NCI-H774 (cell line): Measurements from ENCODE around the gene SNX7.

Source experiments
- DNase-seq: peaks from one replicate; lab custom pipeline; 2025; lab: John Stamatoyannopoulos, UW

The SNX7 gene, protein sequence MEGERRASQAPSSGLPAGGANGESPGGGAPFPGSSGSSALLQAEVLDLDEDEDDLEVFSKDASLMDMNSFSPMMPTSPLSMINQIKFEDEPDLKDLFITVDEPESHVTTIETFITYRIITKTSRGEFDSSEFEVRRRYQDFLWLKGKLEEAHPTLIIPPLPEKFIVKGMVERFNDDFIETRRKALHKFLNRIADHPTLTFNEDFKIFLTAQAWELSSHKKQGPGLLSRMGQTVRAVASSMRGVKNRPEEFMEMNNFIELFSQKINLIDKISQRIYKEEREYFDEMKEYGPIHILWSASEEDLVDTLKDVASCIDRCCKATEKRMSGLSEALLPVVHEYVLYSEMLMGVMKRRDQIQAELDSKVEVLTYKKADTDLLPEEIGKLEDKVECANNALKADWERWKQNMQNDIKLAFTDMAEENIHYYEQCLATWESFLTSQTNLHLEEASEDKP

GRCh38 chr1:98661544-98662355 lies at the start of gene SNX7:
TSS of gene SNX7 (plus strand) at chr1:98661721. CDS start at chr1:98661732, 11 bp downstream.
- DNase-seq = peak; percentile 71

DNA sequence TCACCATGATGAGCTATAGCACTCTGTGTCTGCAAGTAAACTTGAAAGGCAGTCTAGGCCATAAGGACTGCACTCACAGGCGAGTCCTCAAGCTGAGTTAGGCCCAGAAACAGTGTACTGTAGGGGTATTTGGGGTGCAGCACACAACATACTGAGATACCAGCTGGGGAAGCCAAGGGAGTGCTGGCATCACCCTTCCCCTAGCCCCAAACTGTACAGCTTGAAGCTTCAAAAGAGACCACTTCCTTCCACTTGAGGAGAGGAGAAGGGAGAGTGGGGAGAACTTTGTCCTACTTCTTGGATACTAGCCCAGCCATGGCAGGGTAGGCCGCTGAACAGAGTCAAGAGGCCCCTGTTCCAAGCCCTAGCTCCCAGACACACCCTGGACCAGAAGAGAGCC lies 24.2 kb upstream of the SNX7 start:
- DNase-seq = no peak

- DNase-seq = no peak
Observed at GRCh38 chr1:98638185-98638584, 23.3 kb upstream of the SNX7 start.

DNA sequence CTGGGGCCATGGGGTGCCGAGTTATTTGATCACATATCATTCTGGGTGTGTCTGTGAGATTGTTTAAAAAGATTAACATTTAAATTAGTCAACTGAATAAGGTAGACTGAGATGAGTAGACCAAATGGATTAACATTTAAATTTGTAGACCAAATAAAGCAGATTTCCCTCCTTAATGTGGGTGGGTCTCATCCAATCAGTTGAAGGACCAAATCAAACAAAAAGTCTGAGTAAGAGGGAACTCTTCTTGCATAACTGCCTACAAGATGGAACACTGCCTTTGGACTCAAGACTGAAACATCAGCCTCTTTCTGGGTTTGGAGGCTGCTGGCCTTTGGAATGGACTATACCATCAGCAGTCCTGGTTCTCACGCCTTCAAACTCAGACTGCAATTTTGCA lies 17.0 kb upstream of the SNX7 start:
- no peak for DNase-seq

DNA sequence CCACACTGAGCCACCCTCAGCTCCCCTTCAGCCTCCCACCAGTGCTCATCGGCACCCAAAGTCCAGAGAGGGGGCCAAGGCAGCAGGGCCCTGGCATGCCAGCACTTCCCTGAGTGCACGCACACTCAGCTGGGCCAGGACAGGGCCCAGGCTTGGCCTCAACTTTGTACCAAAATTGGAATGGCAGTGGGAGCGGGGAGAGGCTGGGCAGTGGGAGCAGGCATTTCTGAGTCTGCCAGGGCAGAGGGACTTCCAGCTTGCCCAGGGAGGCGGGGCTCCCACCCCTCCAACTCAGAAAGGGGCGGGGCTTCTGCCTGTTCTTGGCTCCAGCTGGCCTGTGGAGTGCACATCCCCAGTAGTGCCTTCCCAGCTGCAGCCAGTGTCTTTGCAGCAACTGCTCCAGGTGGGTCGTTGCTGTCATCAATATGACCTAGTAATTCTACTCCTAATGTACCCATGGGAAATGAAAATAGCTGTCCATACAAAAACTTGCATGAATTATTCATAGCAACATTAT lies 10.3 kb upstream of the SNX7 start:
- no peak for DNase-seq

DNA sequence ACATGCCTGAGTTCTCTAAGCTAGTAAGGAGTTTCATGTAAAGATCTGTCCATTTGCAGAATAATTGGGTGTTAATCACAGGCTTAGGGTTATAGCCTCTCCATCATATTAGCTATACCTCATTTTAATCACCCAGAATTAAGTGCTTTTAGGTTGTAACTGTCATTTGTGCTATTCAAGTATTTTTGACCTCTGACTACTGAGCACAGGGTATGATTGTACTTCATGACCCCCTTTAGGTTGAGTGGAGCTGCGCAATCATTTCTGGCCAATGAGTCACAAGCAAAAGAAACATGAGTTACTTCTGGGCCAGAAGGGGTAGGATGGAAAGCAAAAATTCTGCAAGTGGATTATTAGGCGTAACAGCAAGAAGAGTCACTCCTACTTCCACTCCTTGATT lies 8.4 kb upstream of the SNX7 start:
- no peak for DNase-seq

DNA sequence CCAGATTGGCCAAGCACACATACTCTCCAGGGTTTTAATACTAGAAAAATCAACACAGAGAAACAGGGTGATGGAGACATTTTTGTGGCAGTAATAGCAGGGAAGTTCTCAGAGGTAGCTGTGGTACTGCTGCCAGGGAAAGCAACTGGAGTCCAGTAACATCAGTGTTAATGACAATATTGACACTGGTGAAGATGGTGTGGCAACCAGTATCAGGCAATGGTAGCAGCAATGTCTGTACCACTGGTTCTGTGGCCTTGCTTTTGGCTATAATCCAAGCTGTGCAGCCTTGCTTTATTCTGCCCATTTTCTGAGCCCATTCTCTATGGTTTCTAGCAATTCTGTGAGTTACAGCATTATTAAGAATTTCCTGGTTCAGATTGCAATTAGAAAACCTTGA lies 1.6 kb upstream of the SNX7 start:
- DNase-seq = no peak

GRCh38 chr1:98660940-98661543 lies 479 bp upstream of the SNX7 start:
- DNase-seq = no peak

DNA sequence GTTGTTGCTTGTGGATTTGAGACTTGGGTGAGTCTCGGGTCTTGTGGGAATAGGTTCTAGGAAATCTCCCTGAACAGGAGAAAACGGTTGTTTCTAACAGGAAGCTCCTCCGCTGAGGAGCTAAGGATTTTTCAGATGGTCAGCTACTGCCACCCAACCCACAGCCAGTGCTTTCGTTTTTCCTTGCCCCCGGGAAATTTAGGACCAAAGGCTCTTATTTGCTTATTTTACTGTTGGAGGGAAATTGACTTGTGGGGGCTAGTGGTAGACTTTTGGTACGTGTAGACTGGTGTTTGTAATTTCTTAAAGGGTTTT lies 792 bp downstream of the SNX7 start:
- no peak for DNase-seq

DNA sequence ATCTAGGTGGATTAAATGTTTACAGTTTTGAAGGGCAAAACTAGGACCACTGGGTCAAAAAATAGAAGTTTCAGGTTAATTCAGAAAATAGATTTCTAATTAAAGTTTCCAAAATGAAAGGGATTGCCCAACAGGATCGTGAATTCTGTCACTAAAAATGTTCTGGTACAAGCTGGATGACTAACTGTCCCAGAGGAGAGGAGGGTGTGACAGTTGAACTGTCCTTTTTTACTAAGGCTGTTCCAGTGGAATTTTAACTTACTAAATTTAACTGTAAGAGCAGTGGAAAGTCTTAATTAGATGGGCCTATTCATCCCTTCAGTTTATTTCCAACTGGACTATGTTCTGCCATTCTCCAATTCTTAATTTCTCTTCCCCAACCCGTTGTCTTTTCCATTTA lies 7.2 kb downstream of the SNX7 start:
- DNase-seq = no peak

GRCh38 chr1:98669355-98670296 lies 8.1 kb downstream of the SNX7 start:
- DNase-seq = no peak

GRCh38 chr1:98672189-98672588 lies 10.7 kb downstream of the SNX7 start:
- no peak for DNase-seq

- no peak for DNase-seq
Observed at GRCh38 chr1:98674075-98674781, 12.7 kb downstream of the SNX7 start.

GRCh38 chr1:98675282-98675681 lies 13.8 kb downstream of the SNX7 start:
- no peak for DNase-seq

DNA sequence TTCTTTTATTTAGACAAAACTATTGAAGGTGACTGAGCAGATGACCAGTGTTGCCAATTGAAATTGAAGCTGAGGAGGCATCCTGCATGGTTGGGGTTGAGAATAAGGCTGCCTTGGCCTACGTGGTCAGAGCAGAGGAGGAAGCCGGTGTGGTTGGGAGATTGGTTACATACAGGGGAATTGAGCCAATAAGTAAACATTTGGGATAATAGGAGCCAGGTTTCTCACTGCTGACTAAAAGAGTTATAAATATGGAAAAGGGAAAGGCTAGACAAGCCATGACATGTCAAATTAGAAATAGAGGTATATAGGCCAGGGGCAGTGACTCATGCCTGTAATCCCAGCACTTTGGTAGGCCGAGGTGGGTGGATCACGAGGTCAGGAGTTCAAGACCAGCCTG lies 15.8 kb downstream of the SNX7 start:
- no peak for DNase-seq

GRCh38 chr1:98681812-98682211 lies 20.3 kb downstream of the SNX7 start:
- DNase-seq = no peak

DNA sequence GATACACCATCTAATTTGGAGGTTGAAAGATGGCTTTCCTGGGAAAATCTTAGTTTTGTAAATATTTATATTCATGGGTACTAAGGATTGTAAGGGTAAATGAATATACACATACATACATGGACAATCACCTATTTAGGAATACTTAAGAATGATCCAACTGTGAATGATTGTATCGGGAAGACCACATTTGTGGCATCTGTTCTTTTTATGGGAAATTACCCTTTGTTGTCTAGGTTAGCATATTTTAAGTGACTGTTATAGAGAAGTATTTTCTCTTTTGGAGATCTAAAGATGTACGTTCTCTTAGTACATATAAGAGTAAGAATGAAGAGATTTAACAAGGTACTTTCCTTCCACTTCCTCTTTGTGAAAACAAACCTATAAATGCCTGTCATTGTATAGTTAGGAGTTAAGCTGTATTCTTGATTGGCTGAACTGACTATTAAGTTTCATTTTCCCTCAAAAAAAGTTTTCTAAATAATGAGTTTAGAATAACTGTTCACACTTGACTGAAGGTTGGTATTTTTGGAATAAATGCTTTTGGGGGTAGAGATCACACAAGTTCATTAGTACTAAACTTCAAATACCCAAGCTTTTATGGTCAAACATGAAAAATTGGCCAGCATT lies 26.7 kb downstream of the SNX7 start:
- DNase-seq = no peak

- DNase-seq = no peak
Observed at GRCh38 chr1:98690576-98690975, 29.1 kb downstream of the SNX7 start.

DNA sequence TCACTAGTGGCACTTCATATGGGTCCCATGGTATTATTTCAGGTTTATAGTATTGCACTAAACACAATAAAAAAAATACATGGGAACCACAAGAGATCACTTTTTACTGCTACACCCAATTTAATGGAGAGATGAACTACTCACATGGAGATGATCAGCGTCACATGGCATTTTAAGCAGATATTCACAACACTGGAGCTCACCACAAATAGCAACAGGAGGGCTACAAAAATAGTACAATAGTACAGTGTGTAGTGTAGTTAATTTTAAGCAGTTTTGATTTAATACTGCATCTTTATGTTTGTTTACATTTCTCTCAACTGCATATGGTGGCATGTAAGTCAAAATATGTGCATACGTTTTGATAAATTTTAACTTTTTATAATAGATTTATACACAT lies 31.0 kb downstream of the SNX7 start:
- no peak for DNase-seq

GRCh38 chr1:98693385-98693784 lies 31.9 kb downstream of the SNX7 start:
- no peak for DNase-seq

GRCh38 chr1:98696077-98696476 lies 34.6 kb downstream of the SNX7 start:
- no peak for DNase-seq
